Umbilical cord (tissue), 2 donors: Measurements from ENCODE around the gene FXYD2. TPM values are rescaled to one million over a fixed set of nuclear protein-coding genes. Genes with fewer than 3 reads are reported as not detected.

ENCODE experiments used
- DNase-seq: peaks from one replicate; pipeline ENCODE4 v3.0.0-alpha.2; 2015; ENCODE audit warnings: low spot score
- total RNA-seq: library from RNA; depleted of rRNA; stranded (reverse); fragments of >200 nt; gene quantifications from one replicate; pipeline ENCODE4 v1.2.3, GENCODE V29; 2014; ENCODE audit warnings: low replicate concordance; ENCODE audit not compliant: insufficient read depth

FXYD2 gene
- total RNA-seq, 1 donor from 2014 or later: 2.4 TPM

DNA sequence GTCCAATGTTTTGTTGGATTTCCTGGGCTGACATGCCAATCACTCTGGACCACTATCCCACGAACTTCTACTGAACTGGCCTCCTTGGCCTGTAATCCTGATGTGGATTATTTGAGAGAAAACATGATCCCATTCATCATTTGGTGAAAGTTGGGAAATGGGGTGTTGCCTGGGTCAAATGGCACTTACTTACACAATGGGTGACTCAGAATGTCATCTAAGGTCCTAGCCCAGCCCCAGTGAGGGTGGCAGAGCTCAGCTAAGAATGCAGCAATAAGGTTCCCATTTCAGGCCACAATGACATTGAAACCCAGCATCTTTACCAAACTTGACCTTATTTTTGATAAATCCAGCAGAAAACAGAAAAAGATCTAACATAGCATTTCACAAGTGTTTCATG lies 19.5 kb downstream of the FXYD2 start:
- DNase-seq: no peak

GRCh38 chr11:117803896-117804295 lies 20.6 kb downstream of the FXYD2 start:
- DNase-seq: no peak

GRCh38 chr11:117799634-117800033 lies 24.9 kb downstream of the FXYD2 start:
- no peak for DNase-seq

GRCh38 chr11:117796872-117797529 lies 27.5 kb downstream of the FXYD2 start, which contains the start of gene DSCAML1:
TSS of gene DSCAML1 (minus strand) at chr11:117797216. CDS start at chr11:117797079, 137 bp downstream.
- DNase-seq: no peak

DNA sequence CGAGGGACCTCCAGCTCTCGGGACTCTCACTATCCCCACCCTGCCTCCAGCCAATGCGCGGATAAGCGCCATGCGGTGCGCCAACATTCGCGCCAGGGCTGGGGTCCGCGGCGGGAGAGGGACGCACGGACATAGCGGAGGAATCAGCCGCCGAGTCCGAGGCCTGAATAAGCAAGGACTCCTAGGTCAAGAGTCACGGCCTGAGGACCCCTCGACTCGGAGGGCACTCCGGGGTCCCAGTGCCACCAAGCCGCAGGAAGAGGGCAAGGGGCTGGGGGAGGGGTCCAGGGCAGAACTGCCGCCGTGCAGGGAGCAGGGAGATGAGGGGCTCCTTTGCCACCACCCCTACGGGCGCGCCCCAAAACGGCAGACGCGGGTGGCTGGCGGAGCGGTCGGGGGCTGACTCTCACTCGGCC lies 28.1 kb downstream of the FXYD2 start:
- no peak for DNase-seq

DNA sequence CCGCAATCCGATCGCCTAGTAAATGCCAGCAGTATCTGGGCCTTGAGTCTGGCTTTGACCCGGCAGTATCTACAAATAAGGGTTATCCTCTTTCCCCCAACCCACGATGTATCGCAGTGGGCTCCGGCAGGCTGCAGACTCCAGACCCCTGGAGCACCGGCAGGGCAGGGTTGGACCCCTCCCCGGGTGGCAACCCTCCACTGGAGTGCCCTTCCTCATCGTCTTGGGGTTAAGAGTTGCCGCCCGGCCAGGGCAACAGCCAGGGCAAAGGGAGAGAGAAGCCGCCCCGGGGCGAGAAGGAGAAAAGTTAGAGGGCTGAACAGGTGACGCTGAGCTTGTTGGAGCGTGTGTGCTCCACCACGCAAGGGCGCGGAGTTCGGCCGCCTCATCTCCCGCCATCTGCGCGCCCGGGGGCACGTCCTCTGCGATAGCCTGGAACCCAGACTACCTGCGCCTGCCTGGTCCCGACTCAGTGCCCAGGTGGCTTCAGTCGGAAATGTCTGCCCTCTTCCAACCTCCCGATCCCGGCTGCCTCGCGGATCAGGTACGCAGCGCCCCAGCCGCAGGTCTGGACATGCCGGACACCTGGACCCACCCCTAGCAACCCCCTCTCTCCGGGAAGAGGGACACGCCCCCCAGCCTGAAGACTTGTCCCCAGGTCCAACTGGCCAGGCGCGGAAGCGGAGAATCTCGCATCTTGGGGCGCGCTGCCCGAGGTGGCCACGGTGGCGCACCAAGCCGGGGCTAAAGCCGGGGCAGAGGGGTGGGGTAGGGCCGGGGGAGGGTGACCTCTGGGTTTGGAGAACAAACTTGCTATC lies 28.7 kb downstream of the FXYD2 start:
- no peak for DNase-seq

GRCh38 chr11:117794772-117795629 lies 29.5 kb downstream of the FXYD2 start:
- DNase-seq: no peak

DNA sequence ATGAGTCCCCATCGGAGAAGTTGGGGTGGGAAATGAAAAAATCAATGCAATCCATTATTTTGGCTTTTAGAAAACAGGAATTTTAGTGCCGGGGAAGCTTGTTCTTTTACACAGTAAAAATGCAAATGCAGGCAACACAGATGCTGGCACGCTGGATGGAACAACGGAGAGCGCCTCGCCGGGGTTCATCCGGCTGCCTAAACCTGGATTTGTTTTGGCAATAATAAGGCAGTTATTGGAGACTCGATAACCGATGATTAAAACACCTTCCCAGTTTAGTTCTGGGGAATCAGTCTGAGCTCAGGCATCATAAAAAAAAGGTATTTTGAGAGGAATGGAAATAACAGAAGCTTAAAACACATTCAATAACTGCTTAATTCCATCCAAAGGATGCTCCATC lies 30.4 kb downstream of the FXYD2 start:
- no peak for DNase-seq

DNA sequence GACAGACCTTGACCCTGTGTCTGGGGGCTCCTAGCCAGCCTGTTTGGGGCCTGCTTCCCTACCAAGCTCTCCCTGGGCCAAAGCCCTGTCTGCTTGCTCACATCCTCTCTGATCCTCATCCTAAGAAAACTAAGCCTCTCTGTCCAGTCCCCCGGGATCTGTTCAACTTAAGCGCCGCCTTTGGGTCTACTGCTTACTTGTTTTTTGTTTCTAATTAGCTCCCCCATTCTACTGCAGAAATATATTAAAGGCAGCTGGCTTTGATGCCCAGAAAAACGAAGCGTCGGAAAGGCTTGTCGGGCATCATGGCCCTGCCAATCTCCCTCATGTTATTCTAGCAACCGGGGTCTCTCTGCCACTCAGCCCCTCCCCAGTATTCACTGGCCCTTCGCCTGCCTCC lies 31.0 kb downstream of the FXYD2 start:
- no peak for DNase-seq

DNA sequence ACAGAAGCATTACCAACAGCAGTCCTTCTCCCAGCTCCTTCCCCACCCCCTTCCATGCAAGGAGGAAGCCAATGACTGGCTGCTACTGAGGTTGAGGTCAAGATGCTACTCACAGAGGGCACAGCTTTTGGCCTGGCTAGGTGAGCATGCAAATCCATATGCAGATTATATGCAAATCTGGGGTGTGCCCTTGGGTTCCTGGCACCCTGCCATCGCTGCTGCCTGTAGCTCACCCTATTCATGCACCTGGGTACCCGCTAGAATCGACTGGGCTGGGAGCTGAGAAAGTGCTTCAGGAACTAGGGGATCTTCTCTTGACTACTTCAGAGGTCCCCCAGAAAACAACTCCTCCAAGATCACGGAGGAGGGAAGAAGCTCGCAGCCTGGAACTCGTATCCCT lies 31.6 kb downstream of the FXYD2 start:
- no peak for DNase-seq

GRCh38 chr11:117792241-117792640 lies 32.3 kb downstream of the FXYD2 start:
- no peak for DNase-seq

DNA sequence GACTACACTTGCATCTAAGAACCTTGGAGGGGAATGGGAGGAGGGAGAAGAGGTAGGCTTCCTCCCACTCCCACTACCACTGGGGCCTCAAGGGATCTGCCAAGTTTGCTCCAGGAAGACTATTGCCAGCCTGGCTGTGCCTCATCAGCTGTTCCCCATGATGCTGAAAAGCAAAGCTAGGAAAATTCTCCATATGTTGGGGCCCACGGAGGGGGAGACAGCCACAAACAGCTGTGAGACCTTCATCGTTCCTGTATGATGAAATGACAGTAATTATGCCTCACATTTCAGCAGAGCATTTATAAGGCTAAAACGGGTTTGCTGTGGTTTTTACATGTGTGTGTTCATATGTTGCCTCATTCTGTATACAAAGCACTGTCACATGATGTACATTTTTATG lies 34.3 kb downstream of the FXYD2 start:
- peak; percentile 32 for DNase-seq

DNA sequence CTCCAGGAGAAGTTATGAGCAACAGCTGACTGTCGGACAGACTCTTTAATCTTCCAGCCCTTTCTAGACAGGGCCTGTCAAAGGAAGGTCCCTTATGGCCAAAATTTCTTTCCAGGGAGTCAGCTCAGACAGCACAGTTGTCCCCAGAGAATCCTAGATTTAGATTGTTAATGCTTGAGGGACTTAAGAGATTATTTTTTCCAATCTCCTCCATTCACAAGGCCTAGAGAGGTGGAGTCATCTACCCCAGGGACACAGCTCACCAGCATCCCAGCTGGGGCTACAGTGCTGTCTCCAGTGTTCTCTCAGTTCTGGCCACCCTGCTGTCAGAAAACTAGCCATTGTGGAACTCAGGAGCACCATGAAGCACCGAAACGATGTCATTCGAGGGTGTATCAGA lies 35.3 kb downstream of the FXYD2 start:
- no peak for DNase-seq

DNA sequence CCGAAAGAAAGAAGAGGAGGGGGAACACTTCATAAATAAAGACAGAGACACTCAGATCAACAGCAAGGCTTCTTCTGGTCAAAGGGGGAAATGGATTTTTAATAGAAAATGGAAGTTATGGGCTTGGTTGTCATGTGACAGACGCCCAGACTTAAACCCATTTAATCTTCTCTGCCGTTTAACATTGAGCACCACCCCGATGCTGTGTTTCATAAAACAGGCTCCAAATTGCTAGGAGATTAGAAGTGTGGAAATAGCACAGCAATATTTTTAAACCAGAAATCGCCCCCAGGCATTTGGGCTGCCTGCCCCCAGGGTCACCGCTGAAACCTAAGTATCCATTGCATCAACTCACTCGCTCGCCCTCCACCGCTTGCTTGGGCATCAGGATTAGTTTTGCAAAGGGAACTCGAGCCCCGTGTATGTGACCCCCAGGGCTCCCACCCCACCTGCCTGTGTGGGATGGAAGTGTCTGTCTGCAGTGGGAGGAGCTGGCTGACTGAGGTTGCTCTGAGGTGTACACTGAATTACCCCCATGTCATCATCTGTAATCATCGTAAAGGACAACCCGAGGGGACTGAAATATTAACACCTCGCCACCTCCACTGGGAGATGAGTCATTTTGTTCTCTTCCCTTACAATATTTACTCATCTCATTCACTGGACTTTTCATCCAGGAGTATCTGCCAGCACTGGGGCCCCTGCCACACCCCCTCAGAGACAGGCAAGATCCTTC lies 38.2 kb downstream of the FXYD2 start:
- DNase-seq: peak; percentile 20

- no peak for DNase-seq
Observed at GRCh38 chr11:117782101-117782500, 42.4 kb downstream of the FXYD2 start.

DNA sequence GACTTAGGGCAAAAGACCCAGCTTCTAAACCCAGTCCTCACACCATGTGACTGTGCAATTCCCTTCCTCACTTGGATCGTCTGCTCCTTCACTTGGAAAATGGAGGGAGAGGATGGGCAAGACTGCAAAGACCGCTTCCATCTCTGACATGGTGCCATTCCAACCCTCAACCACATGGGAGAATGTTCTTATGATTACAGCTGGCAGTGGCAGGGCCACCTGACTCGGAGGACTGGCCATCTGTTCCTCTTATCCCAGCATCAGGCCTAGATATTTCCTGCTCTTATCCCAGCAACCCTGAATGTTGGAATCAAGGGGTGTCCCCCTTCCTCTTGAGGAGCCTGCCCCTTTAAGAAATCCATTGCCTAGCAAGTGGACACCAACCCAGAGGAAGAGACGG lies 42.9 kb downstream of the FXYD2 start:
- no peak for DNase-seq

DNA sequence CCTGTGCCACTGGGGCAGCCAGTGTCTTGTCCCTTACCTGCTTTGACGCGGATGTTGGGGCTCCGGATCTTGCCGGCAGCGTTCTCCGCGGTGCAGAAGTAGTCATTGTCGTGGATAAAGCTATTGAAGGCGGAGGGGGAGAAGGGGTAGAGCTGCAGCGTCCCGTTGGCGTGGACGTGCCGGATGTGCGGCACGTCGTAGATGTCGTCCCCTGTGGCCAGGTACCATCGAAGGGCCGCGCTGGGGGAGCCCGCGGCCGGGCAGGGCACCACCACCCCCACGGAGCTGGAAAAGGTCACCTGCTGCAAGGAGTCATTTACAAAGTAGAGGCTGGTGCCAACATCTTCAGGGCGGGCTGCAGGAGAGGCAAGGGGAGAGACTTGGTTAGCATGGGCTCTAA lies 44.1 kb downstream of the FXYD2 start:
- no peak for DNase-seq

DNA sequence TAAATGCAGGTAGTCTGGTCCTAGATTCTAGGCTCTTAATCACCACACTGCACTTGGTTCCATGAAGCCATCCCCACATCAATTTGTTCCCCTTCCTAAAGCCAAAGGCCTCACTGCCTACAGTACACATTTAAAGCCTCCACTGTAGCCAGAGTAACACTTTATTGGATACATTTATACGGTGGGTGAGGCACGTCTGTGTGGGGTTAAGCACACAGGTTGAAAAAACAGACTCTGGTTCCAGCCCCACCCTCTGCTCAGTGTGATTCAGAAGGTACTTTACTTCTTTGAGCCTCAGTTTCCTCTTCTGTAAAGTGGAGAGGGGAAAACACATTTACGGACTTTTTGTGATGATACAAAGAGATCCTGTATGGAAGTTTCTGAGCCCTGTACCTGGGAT lies 50.0 kb downstream of the FXYD2 start:
- DNase-seq: no peak

DNA sequence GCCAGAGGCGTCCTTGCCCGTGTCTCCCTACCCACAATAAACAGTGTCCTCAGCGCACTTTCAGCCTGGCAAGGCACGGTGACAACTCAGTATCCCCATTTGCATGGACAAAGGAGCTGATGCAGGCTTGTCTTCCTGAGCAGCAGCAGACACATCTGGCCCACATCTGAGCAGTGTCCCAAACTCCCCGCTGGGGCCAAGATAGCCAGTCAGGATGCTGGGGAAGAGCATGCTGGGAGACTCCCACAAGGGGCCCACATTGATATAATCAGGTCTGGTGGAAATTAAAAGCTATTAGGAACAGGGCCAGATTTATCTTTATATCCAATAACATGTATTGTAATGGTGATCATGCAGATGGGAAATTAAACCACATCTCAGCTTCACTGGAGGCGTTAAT lies 52.2 kb downstream of the FXYD2 start:
- DNase-seq: no peak

DNA sequence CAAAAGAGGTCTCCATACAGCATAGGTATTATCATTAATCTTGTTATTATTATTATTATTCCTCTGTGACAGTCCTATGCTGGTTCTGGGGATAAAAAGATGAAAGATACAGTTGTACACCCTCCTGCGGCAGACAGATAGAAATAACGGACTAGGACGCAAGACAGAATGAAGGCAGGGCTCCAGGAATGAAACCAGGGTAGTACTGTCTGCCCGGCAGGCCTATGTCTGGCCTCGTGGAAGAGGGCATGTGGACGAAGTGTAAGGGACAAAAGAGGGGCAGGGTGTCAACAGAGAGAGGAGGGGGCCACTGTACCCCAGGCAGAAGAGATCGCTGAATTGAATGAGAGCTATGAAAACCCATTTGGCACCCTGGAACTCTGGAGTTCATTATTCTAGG lies 52.7 kb downstream of the FXYD2 start:
- DNase-seq: no peak

GRCh38 chr11:117771197-117771596 lies 53.3 kb downstream of the FXYD2 start:
- no peak for DNase-seq

- no peak for DNase-seq
Observed at GRCh38 chr11:117770061-117770460, 54.5 kb downstream of the FXYD2 start.
